Measurements from ENCODE around the gene LKAAEAR1. TPM values are rescaled to one million over a fixed set of nuclear protein-coding genes. Genes with fewer than 3 reads are reported as not detected.
A peak's percentile ranks its signal among the peaks of the same experiment; 100 is the strongest.

LKAAEAR1 gene
- total and polyA plus RNA-seq, 2 of the 13 experiments (the other 11 are each of a cell fraction or from before 2014, with no cell fraction given) = not detected

GRCh38 chr20:64035933-64036345 lies 48.3 kb downstream of the LKAAEAR1 start, which contains the start of gene C20orf204 (continued):
- TF ChIP-seq ARID3A (IDR thresholded peaks at IDR 0.05; ENCODE audit: low read depth, low read length) (0 out of 2 replicates have a peak, but pooled peaks have one; percentile 65), ZBTB14 (CRISPR knock-in tag; IDR thresholded peaks at IDR 0.05) (no peak), TFE3 (CRISPR knock-in tag; IDR thresholded peaks at IDR 0.05) (0 out of 2 replicates have a peak, but pooled peaks have one; percentile 14), THAP7 (CRISPR knock-in tag; IDR thresholded peaks at IDR 0.05) (peak; percentile 77; the same call in 1 of the 2 replicates), TCF7L2 (IDR thresholded peaks at IDR 0.05; ENCODE audit: low read depth, low read length) (peak; percentile 89), ZBTB40 (IDR thresholded peaks at IDR 0.05) (no peak), ZBTB40 (CRISPR knock-in tag; IDR thresholded peaks at IDR 0.05) (peak; percentile 66; the same call in 1 of the 2 replicates), ZNF644 (CRISPR knock-in tag; IDR thresholded peaks at IDR 0.05; ENCODE audit: low read depth) (peak; percentile 28; the same call in 1 of the 2 replicates), NFKB2 (CRISPR knock-in tag; IDR thresholded peaks at IDR 0.05; ENCODE audit: borderline replicate concordance) (peak; percentile 75; the same call in 1 of the 2 replicates), ZNF660 (CRISPR knock-in tag; IDR thresholded peaks at IDR 0.05; ENCODE audit: borderline replicate concordance, low read depth) (no peak; the same call in 1 of the 2 replicates), ZNF761 (CRISPR knock-in tag; conservative IDR thresholded peaks at IDR 0.05) (peak; percentile 95), ZNF558 (CRISPR knock-in tag; IDR thresholded peaks at IDR 0.05; ENCODE audit: borderline replicate concordance) (peak; percentile 95; the same call in 1 of the 2 replicates), KLF16 (CRISPR knock-in tag; IDR thresholded peaks at IDR 0.05) (peak; percentile 83 to 90)

Data from HepG2 (cell line).